GM13976 (cell line): ENCODE data around the gene SPOCK3.

Experiments used
- DNase-seq: peaks from one replicate; pipeline ENCODE4 v3.0.0; 2012; ENCODE audit warnings: low spot score
- in situ Hi-C: fragments of 300-500 bp; cut with MboI; formaldehyde crosslinking; loops from one replicate; pipeline ENCODE4 v1.12.0; 2022; ENCODE audit warnings: low sequenced_read_pairs, mixed read lengths, inconsistent platforms; ENCODE audit not compliant: unreplicated experiment
- TF ChIP-seq, protein P1 (sequence below): IDR thresholded peaks from 2 replicates; pipeline ENCODE4 v1.5.1; 2012; ENCODE audit warnings: borderline replicate concordance, mild to moderate bottlenecking; ENCODE audit not compliant: insufficient read depth; ENCODE audit errors: extremely low read depth, missing control alignments, control extremely low read depth

The SPOCK3 gene

DNA sequence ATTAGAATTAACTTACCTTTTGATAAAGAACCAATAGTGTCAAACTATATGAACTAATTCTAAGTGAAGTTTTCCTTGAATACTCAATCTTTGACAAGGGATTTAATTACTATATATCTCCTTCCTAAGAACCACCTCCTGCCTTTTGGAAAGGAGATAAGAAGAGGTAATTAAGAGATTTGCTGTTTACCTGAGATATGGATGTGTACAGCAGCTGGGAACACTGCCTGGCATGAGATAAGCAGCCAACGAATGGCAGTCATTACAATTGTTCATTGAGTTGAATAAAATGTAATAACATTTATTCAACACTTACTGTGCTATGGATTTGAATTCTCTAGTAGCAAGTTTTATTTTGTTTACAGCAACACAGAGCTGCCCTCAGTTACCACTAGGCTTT is 407.1 kb downstream of the SPOCK3 start:
- TF ChIP-seq, protein P1, sequence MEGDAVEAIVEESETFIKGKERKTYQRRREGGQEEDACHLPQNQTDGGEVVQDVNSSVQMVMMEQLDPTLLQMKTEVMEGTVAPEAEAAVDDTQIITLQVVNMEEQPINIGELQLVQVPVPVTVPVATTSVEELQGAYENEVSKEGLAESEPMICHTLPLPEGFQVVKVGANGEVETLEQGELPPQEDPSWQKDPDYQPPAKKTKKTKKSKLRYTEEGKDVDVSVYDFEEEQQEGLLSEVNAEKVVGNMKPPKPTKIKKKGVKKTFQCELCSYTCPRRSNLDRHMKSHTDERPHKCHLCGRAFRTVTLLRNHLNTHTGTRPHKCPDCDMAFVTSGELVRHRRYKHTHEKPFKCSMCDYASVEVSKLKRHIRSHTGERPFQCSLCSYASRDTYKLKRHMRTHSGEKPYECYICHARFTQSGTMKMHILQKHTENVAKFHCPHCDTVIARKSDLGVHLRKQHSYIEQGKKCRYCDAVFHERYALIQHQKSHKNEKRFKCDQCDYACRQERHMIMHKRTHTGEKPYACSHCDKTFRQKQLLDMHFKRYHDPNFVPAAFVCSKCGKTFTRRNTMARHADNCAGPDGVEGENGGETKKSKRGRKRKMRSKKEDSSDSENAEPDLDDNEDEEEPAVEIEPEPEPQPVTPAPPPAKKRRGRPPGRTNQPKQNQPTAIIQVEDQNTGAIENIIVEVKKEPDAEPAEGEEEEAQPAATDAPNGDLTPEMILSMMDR: no peak
- in situ Hi-C loops: no loop called here
- DNase-seq: no peak

DNA sequence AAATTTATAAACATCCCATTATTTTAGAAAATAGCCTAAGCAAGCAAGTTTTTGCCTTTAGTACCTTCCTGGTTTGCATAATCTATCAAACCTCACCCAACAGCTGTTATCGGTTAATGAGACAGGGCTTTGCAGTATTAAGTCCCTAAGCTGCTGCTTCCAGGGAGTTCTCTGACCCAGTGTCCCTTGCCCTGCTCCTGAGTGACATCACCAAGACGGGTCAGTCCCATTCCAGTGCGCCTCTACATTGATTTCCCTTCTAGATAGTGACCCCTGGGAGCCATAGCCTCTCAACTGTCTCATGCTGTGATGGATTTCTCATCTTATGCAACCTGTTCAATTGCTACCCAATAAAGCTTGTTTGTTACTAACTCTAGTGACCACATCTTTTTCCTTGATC is 410.4 kb downstream of the SPOCK3 start:
- no peak for DNase-seq
- in situ Hi-C loops: no loop called here
- TF ChIP-seq, protein P1: no peak

- in situ Hi-C loops: no loop called here
- TF ChIP-seq, protein P1: no peak
- DNase-seq: no peak
These were observed 411.2 kb downstream of the SPOCK3 start for GRCh38 chr4:166823126-166823525.

DNA sequence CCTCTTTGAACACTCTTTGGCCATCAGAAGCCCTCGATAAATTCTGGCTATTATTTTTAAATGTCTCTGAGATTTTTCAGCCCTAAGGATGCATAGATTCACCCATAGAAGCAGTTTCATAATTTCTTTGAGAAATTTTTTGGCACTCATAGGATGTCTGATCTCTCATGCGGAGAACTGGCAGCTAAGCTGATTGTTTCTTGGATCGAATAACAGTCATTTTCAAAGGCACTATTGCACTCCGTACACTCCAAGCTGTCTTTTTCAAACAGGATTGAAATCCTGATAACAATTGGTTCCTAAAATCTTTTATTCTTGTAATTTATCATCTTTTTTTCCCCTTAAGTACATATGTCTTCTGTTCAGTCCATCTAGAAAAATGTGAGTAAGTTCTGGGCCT is 411.9 kb downstream of the SPOCK3 start:
- TF ChIP-seq, protein P1: no peak
- no peak for DNase-seq
- in situ Hi-C loops: no loop called here

GRCh38 chr4:166816890-166817289 is 417.4 kb downstream of the SPOCK3 start:
- DNase-seq: no peak
- in situ Hi-C loops: no loop called here
- TF ChIP-seq, protein P1: no peak

DNA sequence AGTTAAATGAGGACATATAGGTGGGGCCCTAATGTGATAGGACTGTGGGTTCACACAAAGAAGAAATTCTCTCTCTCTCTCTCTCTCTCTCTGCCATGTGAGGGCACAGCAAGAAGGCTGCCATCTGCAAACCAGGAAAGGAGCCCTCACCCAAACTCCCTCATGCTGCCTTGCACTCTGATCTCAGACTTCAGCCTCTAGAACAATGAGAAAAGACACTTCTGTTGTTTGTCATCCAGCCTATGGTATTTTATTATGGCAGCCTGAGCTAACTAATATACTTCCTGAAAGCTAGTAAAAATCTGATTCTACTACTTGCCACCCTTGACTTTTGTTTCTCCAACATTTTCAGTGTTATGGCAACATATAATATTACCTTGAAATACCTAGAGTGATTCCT is 425.9 kb downstream of the SPOCK3 start:
- TF ChIP-seq, protein P1: no peak
- in situ Hi-C loops: no loop called here
- no peak for DNase-seq

DNA sequence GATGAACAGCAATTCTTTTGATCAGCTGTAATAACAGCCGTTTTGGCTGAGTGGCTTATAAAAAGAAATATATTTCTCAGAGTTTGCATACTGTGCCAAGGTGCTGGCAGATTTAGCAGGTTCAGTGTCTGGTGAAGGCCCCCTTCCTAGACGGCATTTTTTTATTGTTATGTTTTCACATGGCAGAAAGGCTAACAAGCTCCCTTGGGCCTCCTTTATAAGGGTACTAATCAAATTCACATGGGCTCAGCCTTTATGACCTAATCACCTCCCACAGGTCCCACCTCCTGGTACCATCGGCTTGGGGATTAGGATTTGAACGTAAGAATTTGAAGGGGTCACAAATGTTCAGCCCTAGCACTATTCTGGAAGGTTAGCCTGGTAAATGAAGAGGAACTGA is 431.9 kb downstream of the SPOCK3 start:
- in situ Hi-C loops: no loop called here
- no peak for DNase-seq
- TF ChIP-seq, protein P1: no peak
